ENCODE data around the gene TET2.

TET2 gene

GRCh38 chr4:105119356-105119755, 27.3 kb upstream of the TET2 start:
- FAIRE-seq (no peak), DNase-seq (ENCODE audit: insufficient read length, low spot score) (no peak)
- TF ChIP-seq SPI1 (IDR thresholded peaks at IDR 0.05; ENCODE audit: low read depth, low read length) (no peak), POLR2AphosphoS5 (IDR thresholded peaks at IDR 0.05; ENCODE audit: low read depth, low read length) (no peak)

GRCh38 chr4:105120626-105121025, 26.1 kb upstream of the TET2 start:
- no peak for FAIRE-seq
- no peak for DNase-seq (ENCODE audit: insufficient read length, low spot score)
- no peak for TF ChIP-seq SPI1 (IDR thresholded peaks at IDR 0.05; ENCODE audit: low read depth, low read length)
- no peak for TF ChIP-seq POU2F2 (IDR thresholded peaks at IDR 0.05; ENCODE audit: low read depth, low read length)
- no peak for TF ChIP-seq POLR2A (IDR thresholded peaks at IDR 0.05; ENCODE audit: low read depth, low read length)

GRCh38 chr4:105122350-105122749, 24.3 kb upstream of the TET2 start:
- TF ChIP-seq POLR2A (IDR thresholded peaks at IDR 0.05; ENCODE audit: low read depth, low read length) (no peak), POU2F2 (IDR thresholded peaks at IDR 0.05; ENCODE audit: low read depth, low read length) (no peak), POLR2AphosphoS5 (IDR thresholded peaks at IDR 0.05; ENCODE audit: low read depth, low read length) (no peak), PAX5 (IDR thresholded peaks at IDR 0.05; ENCODE audit: insufficient read depth, low read length, severe bottlenecking) (no peak), SPI1 (IDR thresholded peaks at IDR 0.05; ENCODE audit: low read depth, low read length) (no peak), TAF1 (IDR thresholded peaks at IDR 0.05; ENCODE audit: low read depth, low read length) (no peak)
- DNase-seq (ENCODE audit: insufficient read length, low spot score) = no peak
- FAIRE-seq = no peak

- DNase-seq (ENCODE audit: insufficient read length, low spot score) (no peak), FAIRE-seq (peak; percentile 58)
- TF ChIP-seq SPI1 (IDR thresholded peaks at IDR 0.05; ENCODE audit: low read depth, low read length) (no peak), POLR2AphosphoS5 (IDR thresholded peaks at IDR 0.05; ENCODE audit: low read depth, low read length) (no peak), TAF1 (IDR thresholded peaks at IDR 0.05; ENCODE audit: low read depth, low read length) (no peak), POU2F2 (IDR thresholded peaks at IDR 0.05; ENCODE audit: low read depth, low read length) (no peak), PAX5 (IDR thresholded peaks at IDR 0.05; ENCODE audit: insufficient read depth, low read length, severe bottlenecking) (no peak), POLR2A (IDR thresholded peaks at IDR 0.05; ENCODE audit: low read depth, low read length) (no peak)
These were observed 20.1 kb upstream of the TET2 start for GRCh38 chr4:105126311-105127169.

- no peak for FAIRE-seq
These were observed 19.6 kb upstream of the TET2 start for GRCh38 chr4:105127170-105127445.

GRCh38 chr4:105128208-105128607, 18.5 kb upstream of the TET2 start:
- DNase-seq (ENCODE audit: insufficient read length, low spot score) (no peak), FAIRE-seq (peak; percentile 51)

More at GRCh38 chr4:105127170-105127445, 19.6 kb upstream of the TET2 start:
- TF ChIP-seq TAF1 (IDR thresholded peaks at IDR 0.05; ENCODE audit: low read depth, low read length) (no peak), POLR2A (IDR thresholded peaks at IDR 0.05; ENCODE audit: low read depth, low read length) (no peak), SPI1 (IDR thresholded peaks at IDR 0.05; ENCODE audit: low read depth, low read length) (no peak), PAX5 (IDR thresholded peaks at IDR 0.05; ENCODE audit: insufficient read depth, low read length, severe bottlenecking) (no peak)
- DNase-seq (ENCODE audit: insufficient read length, low spot score) = no peak

GRCh38 chr4:105129286-105130040, 17.2 kb upstream of the TET2 start:
- no peak for DNase-seq (ENCODE audit: insufficient read length, low spot score)
- FAIRE-seq = no peak
- TF ChIP-seq PAX5 (IDR thresholded peaks at IDR 0.05; ENCODE audit: insufficient read depth, low read length, severe bottlenecking) (no peak), POLR2A (IDR thresholded peaks at IDR 0.05; ENCODE audit: low read depth, low read length) (no peak), TAF1 (IDR thresholded peaks at IDR 0.05; ENCODE audit: low read depth, low read length) (no peak)

More at GRCh38 chr4:105128208-105128607, 18.5 kb upstream of the TET2 start:
- TF ChIP-seq POU2F2 (IDR thresholded peaks at IDR 0.05; ENCODE audit: low read depth, low read length) = no peak
- TF ChIP-seq SPI1 (IDR thresholded peaks at IDR 0.05; ENCODE audit: low read depth, low read length) = peak; percentile 99
- no peak for TF ChIP-seq TAF1 (IDR thresholded peaks at IDR 0.05; ENCODE audit: low read depth, low read length)

GRCh38 chr4:105130945-105131344, 15.7 kb upstream of the TET2 start:
- no peak for DNase-seq (ENCODE audit: insufficient read length, low spot score)
- FAIRE-seq = no peak
- TF ChIP-seq TAF1 (IDR thresholded peaks at IDR 0.05; ENCODE audit: low read depth, low read length) (no peak), POLR2A (IDR thresholded peaks at IDR 0.05; ENCODE audit: low read depth, low read length) (no peak), POLR2AphosphoS5 (IDR thresholded peaks at IDR 0.05; ENCODE audit: low read depth, low read length) (no peak), SPI1 (IDR thresholded peaks at IDR 0.05; ENCODE audit: low read depth, low read length) (no peak), PAX5 (IDR thresholded peaks at IDR 0.05; ENCODE audit: insufficient read depth, low read length, severe bottlenecking) (no peak), POU2F2 (IDR thresholded peaks at IDR 0.05; ENCODE audit: low read depth, low read length) (no peak)

GRCh38 chr4:105133976-105134375, 12.7 kb upstream of the TET2 start:
- no peak for DNase-seq (ENCODE audit: insufficient read length, low spot score)
- FAIRE-seq = no peak
- TF ChIP-seq PAX5 (IDR thresholded peaks at IDR 0.05; ENCODE audit: insufficient read depth, low read length, severe bottlenecking) = no peak
- TF ChIP-seq POU2F2 (IDR thresholded peaks at IDR 0.05; ENCODE audit: low read depth, low read length) = no peak

- TF ChIP-seq POLR2A (IDR thresholded peaks at IDR 0.05; ENCODE audit: low read depth, low read length) = no peak
- TF ChIP-seq POLR2AphosphoS5 (IDR thresholded peaks at IDR 0.05; ENCODE audit: low read depth, low read length) = no peak
- no peak for TF ChIP-seq PAX5 (IDR thresholded peaks at IDR 0.05; ENCODE audit: insufficient read depth, low read length, severe bottlenecking)
- TF ChIP-seq SPI1 (IDR thresholded peaks at IDR 0.05; ENCODE audit: low read depth, low read length) = peak; percentile 78
- DNase-seq (ENCODE audit: insufficient read length, low spot score) (no peak), FAIRE-seq (peak; percentile 76)
These were observed 10.9 kb upstream of the TET2 start for GRCh38 chr4:105135785-105136184.

Measured in GM12891 (cell line).